ENCODE data around the gene ALK. TPM values are rescaled to one million over a fixed set of nuclear protein-coding genes. Genes with fewer than 3 reads are reported as not detected.

Gene ALK
- total RNA-seq, 2 experiments from 2014 or later = not detected

- peaks cover 11% of the 10 kb centered on the region for H3K27me3 Mint-ChIP-seq
- no peak overlapping the region for H3K27ac Mint-ChIP-seq
- ATAC-seq (ENCODE audit: low read depth) (no peak), DNase-seq (no peak)
- no peaks in the 10 kb centered on the region for H3K9me3 Mint-ChIP-seq
- POLR2A ChIA-PET = no interaction called here
- no peaks in the 10 kb centered on the region for H3K36me3 Mint-ChIP-seq
- no peaks in the 10 kb centered on the region for H3K4me1 Mint-ChIP-seq
- H3K4me3 Mint-ChIP-seq = no peak overlapping the region
Observed at GRCh38 chr2:29723255-29724001, 198.0 kb downstream of the ALK start.

- POLR2A ChIA-PET = no interaction called here
Observed at GRCh38 chr2:29719639-29720038, 201.7 kb downstream of the ALK start.

GRCh38 chr2:29718076-29718686 is 203.2 kb downstream of the ALK start:
- POLR2A ChIA-PET = no interaction called here
- Mint-ChIP-seq H3K9me3 (no peaks in the 10 kb centered on the region), H3K4me1 (no peaks in the 10 kb centered on the region), H3K27ac (no peak overlapping the region), H3K27me3 (peaks cover 11% of the 10 kb centered on the region), H3K36me3 (no peaks in the 10 kb centered on the region), H3K4me3 (no peak overlapping the region)
- DNase-seq = no peak
- no peak for ATAC-seq (ENCODE audit: low read depth)

More at GRCh38 chr2:29719639-29720038, 201.7 kb downstream of the ALK start:
- Mint-ChIP-seq H3K36me3 (no peaks in the 10 kb centered on the region), H3K4me3 (no peak overlapping the region), H3K4me1 (no peaks in the 10 kb centered on the region), H3K27ac (no peak overlapping the region), H3K9me3 (no peaks in the 10 kb centered on the region), H3K27me3 (peaks cover 14% of the 10 kb centered on the region)
- ATAC-seq (ENCODE audit: low read depth) (no peak), DNase-seq (no peak)

GRCh38 chr2:29715655-29716054 is 205.7 kb downstream of the ALK start:
- H3K36me3 Mint-ChIP-seq = no peaks in the 10 kb centered on the region
- H3K9me3 Mint-ChIP-seq = no peaks in the 10 kb centered on the region
- H3K4me1 Mint-ChIP-seq = no peaks in the 10 kb centered on the region
- no peak overlapping the region for H3K27ac Mint-ChIP-seq
- DNase-seq (no peak), ATAC-seq (ENCODE audit: low read depth) (no peak)
- H3K27me3 Mint-ChIP-seq = peaks cover 5% of the 10 kb centered on the region
- POLR2A ChIA-PET = no interaction called here
- H3K4me3 Mint-ChIP-seq = no peak overlapping the region

- POLR2A ChIA-PET = no interaction called here
- Mint-ChIP-seq H3K4me1 (no peaks in the 10 kb centered on the region), H3K36me3 (no peaks in the 10 kb centered on the region), H3K9me3 (no peaks in the 10 kb centered on the region), H3K27ac (no peak overlapping the region), H3K4me3 (no peak overlapping the region), H3K27me3 (peaks cover 5% of the 10 kb centered on the region)
- ATAC-seq (ENCODE audit: low read depth) (no peak), DNase-seq (no peak)
Observed at GRCh38 chr2:29714333-29714732, 207.1 kb downstream of the ALK start.

GRCh38 chr2:29706171-29706720 is 215.1 kb downstream of the ALK start:
- DNase-seq (no peak), ATAC-seq (ENCODE audit: low read depth) (no peak)
- Mint-ChIP-seq H3K4me3 (no peak overlapping the region), H3K36me3 (no peaks in the 10 kb centered on the region), H3K4me1 (no peaks in the 10 kb centered on the region), H3K27me3 (peaks cover 4% of the 10 kb centered on the region), H3K9me3 (no peaks in the 10 kb centered on the region), H3K27ac (no peak overlapping the region)
- POLR2A ChIA-PET = no interaction called here

GRCh38 chr2:29705616-29706015 is 215.8 kb downstream of the ALK start:
- ATAC-seq (ENCODE audit: low read depth) = no peak
- POLR2A ChIA-PET = no interaction called here
- no peaks in the 10 kb centered on the region for H3K36me3 Mint-ChIP-seq
- no peak for DNase-seq
- no peaks in the 10 kb centered on the region for H3K4me1 Mint-ChIP-seq
- H3K9me3 Mint-ChIP-seq = no peaks in the 10 kb centered on the region
- no peak overlapping the region for H3K4me3 Mint-ChIP-seq
- H3K27me3 Mint-ChIP-seq = peaks cover 4% of the 10 kb centered on the region
- no peak overlapping the region for H3K27ac Mint-ChIP-seq

- POLR2A ChIA-PET = no interaction called here
- no peak overlapping the region for H3K4me3 Mint-ChIP-seq
- H3K36me3 Mint-ChIP-seq = no peaks in the 10 kb centered on the region
- H3K27me3 Mint-ChIP-seq = peaks cover 4% of the 10 kb centered on the region
- H3K27ac Mint-ChIP-seq = no peak overlapping the region
- H3K4me1 Mint-ChIP-seq = no peaks in the 10 kb centered on the region
- H3K9me3 Mint-ChIP-seq = no peaks in the 10 kb centered on the region
- DNase-seq (no peak), ATAC-seq (ENCODE audit: low read depth) (no peak)
Observed at GRCh38 chr2:29703336-29703735, 218.1 kb downstream of the ALK start.

- Mint-ChIP-seq H3K27ac (no peak overlapping the region), H3K27me3 (peaks cover 4% of the 10 kb centered on the region), H3K9me3 (no peaks in the 10 kb centered on the region), H3K36me3 (no peaks in the 10 kb centered on the region), H3K4me1 (no peaks in the 10 kb centered on the region), H3K4me3 (no peak overlapping the region)
- DNase-seq (no peak), ATAC-seq (ENCODE audit: low read depth) (no peak)
- POLR2A ChIA-PET = no interaction called here
Observed at GRCh38 chr2:29702276-29702675, 219.1 kb downstream of the ALK start.

GRCh38 chr2:29700560-29700959 is 220.8 kb downstream of the ALK start:
- DNase-seq = no peak
- POLR2A ChIA-PET = no interaction called here
- ATAC-seq (ENCODE audit: low read depth) = no peak
- H3K4me1 Mint-ChIP-seq = no peaks in the 10 kb centered on the region
- no peaks in the 10 kb centered on the region for H3K36me3 Mint-ChIP-seq
- H3K27me3 Mint-ChIP-seq = peaks cover 2% of the 10 kb centered on the region
- H3K4me3 Mint-ChIP-seq = no peak overlapping the region
- no peaks in the 10 kb centered on the region for H3K9me3 Mint-ChIP-seq
- H3K27ac Mint-ChIP-seq = no peak overlapping the region

- Mint-ChIP-seq H3K4me1 (no peaks in the 10 kb centered on the region), H3K36me3 (no peaks in the 10 kb centered on the region), H3K27me3 (no peaks in the 10 kb centered on the region), H3K4me3 (no peak overlapping the region), H3K27ac (no peak overlapping the region), H3K9me3 (peaks cover 2% of the 10 kb centered on the region)
- DNase-seq (no peak), ATAC-seq (ENCODE audit: low read depth) (no peak)
- POLR2A ChIA-PET = no interaction called here
Observed at GRCh38 chr2:29699045-29699444, 222.3 kb downstream of the ALK start.

- POLR2A ChIA-PET = no interaction called here
- no peak for DNase-seq
- peaks cover 2% of the 10 kb centered on the region for H3K9me3 Mint-ChIP-seq
- peaks cover 2% of the 10 kb centered on the region for H3K27me3 Mint-ChIP-seq
- H3K4me1 Mint-ChIP-seq = no peaks in the 10 kb centered on the region
- H3K27ac Mint-ChIP-seq = no peak overlapping the region
- no peaks in the 10 kb centered on the region for H3K36me3 Mint-ChIP-seq
- no peak overlapping the region for H3K4me3 Mint-ChIP-seq
- ATAC-seq (ENCODE audit: low read depth) = no peak
Observed at GRCh38 chr2:29698216-29698615, 223.2 kb downstream of the ALK start.

GRCh38 chr2:29697715-29698114 is 223.7 kb downstream of the ALK start:
- POLR2A ChIA-PET = interaction anchor here (0.6 kb wide), 1 partner anchor 231 kb away, joined by 3 read pairs; no protein-coding TSS in a partner anchor
- ATAC-seq (ENCODE audit: low read depth) = no peak
- H3K27ac Mint-ChIP-seq = no peak overlapping the region
- H3K36me3 Mint-ChIP-seq = no peaks in the 10 kb centered on the region
- peaks cover 2% of the 10 kb centered on the region for H3K27me3 Mint-ChIP-seq
- no peak overlapping the region for H3K4me3 Mint-ChIP-seq
- no peaks in the 10 kb centered on the region for H3K4me1 Mint-ChIP-seq
- DNase-seq = no peak
- H3K9me3 Mint-ChIP-seq = peaks cover 2% of the 10 kb centered on the region

GRCh38 chr2:29697181-29697580 is 224.2 kb downstream of the ALK start:
- Mint-ChIP-seq H3K4me3 (no peak overlapping the region), H3K36me3 (no peaks in the 10 kb centered on the region), H3K27me3 (peaks cover 2% of the 10 kb centered on the region), H3K27ac (no peak overlapping the region), H3K4me1 (no peaks in the 10 kb centered on the region), H3K9me3 (peaks cover 2% of the 10 kb centered on the region)
- DNase-seq (no peak), ATAC-seq (ENCODE audit: low read depth) (no peak)
- POLR2A ChIA-PET = interaction anchor here (0.6 kb wide), 1 partner anchor 230 kb away, joined by 3 read pairs; no protein-coding TSS in a partner anchor
